Measurements from ENCODE around the gene TNP2. TPM values are rescaled to one million over a fixed set of nuclear protein-coding genes. Genes with fewer than 3 reads are reported as not detected.
A peak's percentile ranks its signal among the peaks of the same experiment; 100 is the strongest.

The TNP2 gene
- total and polyA plus RNA-seq, 2 of the 4 experiments (the other 2 are of a cell fraction) = not detected

- TF ChIP-seq RAD21 (IDR thresholded peaks at IDR 0.05; ENCODE audit: low read length) (no peak), POLR2A (IDR thresholded peaks at IDR 0.05; ENCODE audit: low read depth, low read length) (no peak), RCOR1 (IDR thresholded peaks at IDR 0.05; ENCODE audit: insufficient replicate concordance, low read length) (no peak), CHD1 (IDR thresholded peaks at IDR 0.05; ENCODE audit: low read depth, low read length) (no peak)
Observed at GRCh38 chr16:11232302-11232851, 36.7 kb downstream of the TNP2 start (continued).

- Histone ChIP-seq H3K23ac (ENCODE audit: low read depth, low read length) (no peak overlapping the region), H3K4ac (ENCODE audit: low read depth, low read length) (no peak overlapping the region), H4K5ac (ENCODE audit: low read depth, low read length) (no peak overlapping the region), H2AK9ac (replicated peaks; ENCODE audit: low read depth, low read length, poor library complexity) (no peak overlapping the region), H3K9ac (ENCODE audit: low read depth, low read length) (no peak overlapping the region), H3K18ac (ENCODE audit: low read depth, low read length) (no peak overlapping the region), H3K4me2 (ENCODE audit: low read depth, low read length) (no peak overlapping the region), H4K8ac (ENCODE audit: low read depth in 2 of 2, low read length in 2 of 2) (no peak overlapping the region), H3K56ac (ENCODE audit: extremely low read depth, insufficient read depth, low read length) (no peak overlapping the region), H3K14ac (replicated peaks; ENCODE audit: low read depth, low read length) (no peak overlapping the region), H4K20me1 (ENCODE audit: insufficient read depth, low read length) (no peaks in the 10 kb centered on the region), H3K4me3 (ENCODE audit: insufficient read depth, low read depth, low read length) (no peak overlapping the region), H3K36me3 (ENCODE audit: control insufficient read depth, insufficient read depth, low read length) (no peaks in the 10 kb centered on the region), H2AK5ac (ENCODE audit: low read depth, low read length) (no peak overlapping the region), H3K79me1 (ENCODE audit: low read depth in 1 of 2, low read length in 2 of 2) (no peaks in the 10 kb centered on the region), H4K91ac (ENCODE audit: insufficient read depth, low read depth, low read length) (no peak overlapping the region), H3K27ac (ENCODE audit: insufficient read depth, low read length) (no peak overlapping the region), H2BK120ac (ENCODE audit: low read depth, low read length) (no peak overlapping the region), H3K9me1 (ENCODE audit: insufficient read depth, low read length) (no peaks in the 10 kb centered on the region; the same call in 1 of the 2 replicates), H3K27me3 (ENCODE audit: control insufficient read depth, insufficient read depth, low read length) (no peaks in the 10 kb centered on the region; the same call in 1 of the 2 replicates), H2BK20ac (ENCODE audit: low read depth, low read length) (no peak overlapping the region), H2BK15ac (ENCODE audit: low read depth, low read length) (no peak overlapping the region), H2BK5ac (ENCODE audit: low read depth, low read length, poor library complexity, severe bottlenecking) (no peak overlapping the region), H3K4me1 (ENCODE audit: control insufficient read depth, insufficient read depth, low read length) (peaks cover 2% of the 10 kb centered on the region; the same call in 1 of the 2 replicates), H3K9me3 (ENCODE audit: control insufficient read depth, insufficient read depth, low read length) (no peaks in the 10 kb centered on the region), H2AFZ (replicated peaks; ENCODE audit: low read length, poor library complexity) (peak overlapping the region; percentile 51)
- in situ Hi-C loops (cut with MboI; ENCODE audit: low sequenced_read_pairs) = no loop called here
- ChIA-PET POLR2A (ENCODE audit: unreplicated experiment) (no interaction called here), CTCF (no interaction called here)
- intact Hi-C loops (cut with micrococcal nuclease) = no loop called here
- dilution Hi-C loops (cut with HindIII; ENCODE audit: low sequenced_read_pairs, unreplicated experiment) = no loop called here
- 93% methylated on average over 2 of the region's 10 CpGs; no CpG with 5 or more reads in 1 of the 2 experiments for WGBS, 2 experiments (ENCODE audit: extremely low coverage in 2 of 2, insufficient read length in 1 of 2)
- ATAC-seq (ENCODE audit: low read depth) (no peak), DNase-seq (no peak)
- BruUV-seq (replicated peaks) = no TSS peak
- TF ChIP-seq POLR2A (IDR thresholded peaks at IDR 0.05; ENCODE audit: low read depth, low read length) (no peak), CTCF (conservative IDR thresholded peaks at IDR 0.05; ENCODE audit: low read depth, low read length) (no peak), FOS (IDR thresholded peaks at IDR 0.05; ENCODE audit: low read depth, low read length) (no peak), MAZ (IDR thresholded peaks at IDR 0.05; ENCODE audit: borderline replicate concordance, low read depth, low read length) (no peak), MAFK (IDR thresholded peaks at IDR 0.05; ENCODE audit: low read depth, low read length) (no peak), SMC3 (IDR thresholded peaks at IDR 0.05; ENCODE audit: low read depth, low read length) (no peak), CEBPB (IDR thresholded peaks at IDR 0.05; ENCODE audit: low read depth, low read length) (no peak), BHLHE40 (IDR thresholded peaks at IDR 0.05; ENCODE audit: low read depth, low read length) (no peak), MXI1 (IDR thresholded peaks at IDR 0.05; ENCODE audit: borderline replicate concordance, low read depth, low read length) (no peak), RFX5 (IDR thresholded peaks at IDR 0.05; ENCODE audit: low read depth, low read length) (no peak), RCOR1 (IDR thresholded peaks at IDR 0.05; ENCODE audit: insufficient replicate concordance, low read length) (no peak), CHD1 (IDR thresholded peaks at IDR 0.05; ENCODE audit: low read depth, low read length) (no peak)
- TF ChIP-seq, protein P1, sequence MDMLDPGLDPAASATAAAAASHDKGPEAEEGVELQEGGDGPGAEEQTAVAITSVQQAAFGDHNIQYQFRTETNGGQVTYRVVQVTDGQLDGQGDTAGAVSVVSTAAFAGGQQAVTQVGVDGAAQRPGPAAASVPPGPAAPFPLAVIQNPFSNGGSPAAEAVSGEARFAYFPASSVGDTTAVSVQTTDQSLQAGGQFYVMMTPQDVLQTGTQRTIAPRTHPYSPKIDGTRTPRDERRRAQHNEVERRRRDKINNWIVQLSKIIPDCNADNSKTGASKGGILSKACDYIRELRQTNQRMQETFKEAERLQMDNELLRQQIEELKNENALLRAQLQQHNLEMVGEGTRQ (IDR thresholded peaks at IDR 0.05; ENCODE audit: low read depth, low read length) = no peak
Observed at GRCh38 chr16:11231367-11231970, 37.7 kb downstream of the TNP2 start.
